ENCODE results near the gene TUT7.

The TUT7 gene

GRCh38 chr9:86246752-86247161 is 107.5 kb downstream of the TUT7 start:
- no peak for DNase-seq

GRCh38 chr9:86242071-86242470 is 112.1 kb downstream of the TUT7 start:
- no peak for DNase-seq

DNA sequence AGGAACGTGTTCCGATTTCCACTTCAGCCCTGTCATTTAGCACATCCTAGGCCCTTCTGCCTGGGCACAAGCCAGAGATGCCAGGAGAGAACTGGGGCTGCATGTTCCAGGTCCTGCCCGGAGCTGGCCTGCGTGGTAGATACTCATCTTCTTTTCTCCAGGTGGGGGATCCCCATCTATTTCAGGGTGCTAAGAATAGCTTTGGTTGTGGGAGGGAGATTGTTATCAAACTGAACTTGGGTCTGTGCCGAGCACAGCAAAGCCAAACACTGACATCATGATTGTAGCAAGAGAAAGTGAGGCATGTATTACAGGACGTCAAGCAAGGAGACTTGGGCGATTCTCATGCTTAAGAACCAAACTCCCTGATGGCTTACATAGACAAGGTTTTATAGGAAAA is 113.0 kb downstream of the TUT7 start:
- no peak for DNase-seq

DNA sequence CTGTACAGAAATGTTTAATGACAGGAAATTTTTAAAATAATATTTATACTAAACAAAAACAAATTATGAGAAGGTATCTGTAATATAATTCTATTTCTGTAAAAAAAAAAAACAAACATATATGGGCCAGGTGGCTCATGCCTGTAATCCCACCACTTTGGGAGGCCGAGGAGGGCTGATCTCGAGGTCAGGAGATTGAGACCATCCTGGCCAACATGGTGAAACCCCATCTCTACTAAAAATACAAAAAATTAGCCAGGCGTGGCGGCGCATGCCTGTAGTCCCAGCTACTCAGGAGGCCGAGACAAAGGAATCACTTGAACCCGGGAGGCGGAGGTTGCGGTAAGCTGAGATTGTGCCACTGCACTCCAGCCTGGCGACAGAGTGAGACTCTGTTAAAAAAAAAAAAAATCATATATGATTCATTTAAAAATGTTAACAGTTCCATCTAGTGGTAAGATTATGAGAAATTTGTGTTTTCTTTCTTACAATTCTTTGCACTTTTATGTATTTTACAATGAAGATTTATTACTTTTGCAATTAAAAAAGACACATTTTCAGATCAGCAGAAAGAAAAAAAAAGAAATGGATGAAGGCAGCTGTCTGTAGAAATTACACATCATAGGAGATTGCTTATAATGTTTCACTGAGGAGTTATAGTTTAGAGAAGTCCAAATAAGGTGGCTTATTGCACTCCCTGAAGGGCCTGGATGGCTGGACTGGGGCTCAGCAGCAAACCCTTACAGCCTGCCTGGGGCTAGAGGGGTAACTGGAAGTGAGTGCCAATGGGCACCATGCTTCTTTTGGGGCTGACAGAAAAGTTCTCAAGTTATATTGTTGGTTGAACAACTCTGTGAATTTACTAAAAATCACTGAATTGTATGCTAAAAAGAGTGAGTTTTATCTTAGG is 115.1 kb downstream of the TUT7 start:
- DNase-seq = no peak
